Upper lobe of left lung (tissue), 4 donors: ENCODE measurements around the gene COL20A1.

Experiments
- CTCF ChIP-seq, 6 experiments: fragments of 450-650 bp in 4 of 6; fragments of 200-600 bp in 2 of 6; sonication (generic) in 2 of 6; IDR thresholded peaks; one replicate each; pipeline ENCODE4 v1.5.1; 2016 to 2019; ENCODE audit warnings: antibody characterized with exemption in 6 of 6
- EP300 ChIP-seq, 4 donors: sonication (generic); formaldehyde crosslinking; IDR thresholded peaks; one replicate each; pipeline ENCODE4 v1.5.1; 2017; ENCODE audit warnings: antibody characterized with exemption in 4 of 4, control low read depth in 2 of 4
- POLR2A ChIP-seq, 4 donors: fragments of 450-650 bp; IDR thresholded peaks; one replicate each; pipeline ENCODE4 v1.5.1; 2016 to 2017; ENCODE audit warnings: antibody characterized with exemption in 4 of 4, mild to moderate bottlenecking in 2 of 4
- POLR2AphosphoS5 ChIP-seq, 2 donors: sonication (generic); formaldehyde crosslinking; IDR thresholded peaks; one replicate each; pipeline ENCODE4 v1.5.1; 2017; ENCODE audit warnings: antibody characterized with exemption in 2 of 2

GRCh38 chr20:63306673-63307537 lies 13.9 kb downstream of the COL20A1 start:
- TF ChIP-seq CTCF (IDR thresholded peaks at IDR 0.05) (no peak), POLR2AphosphoS5 (IDR thresholded peaks at IDR 0.05) (no peak), EP300 (IDR thresholded peaks at IDR 0.05) (no peak), POLR2A (IDR thresholded peaks at IDR 0.05) (no peak)
